PFSK-1 (cell line): ENCODE data around the gene PCSK6.
A peak's percentile ranks its signal among the peaks of the same experiment; 100 is the strongest.

ENCODE experiments used
- FOXP2 ChIP-seq: optimal IDR thresholded peaks from 2 replicates; pipeline ENCODE3; 2011; ENCODE audit warnings: borderline replicate concordance, control low read depth, inconsistent platforms; ENCODE audit not compliant: insufficient read depth; ENCODE audit errors: extremely low read length, extremely low read depth
- POLR2AphosphoS5 ChIP-seq: IDR thresholded peaks from 2 replicates; pipeline ENCODE4 v1.6.1; 2012; ENCODE audit warnings: low read depth, mild to moderate bottlenecking, control low read depth, low read length, moderate library complexity
- SIN3A ChIP-seq: IDR thresholded peaks from 2 replicates; pipeline ENCODE4 v1.6.1; 2012; ENCODE audit warnings: mild to moderate bottlenecking, low read length, moderate library complexity, borderline replicate concordance; ENCODE audit not compliant: insufficient read depth
- TAF1 ChIP-seq: IDR thresholded peaks from 2 replicates; pipeline ENCODE4 v1.6.1; 2012; ENCODE audit warnings: low read length, control low read depth, borderline replicate concordance; ENCODE audit not compliant: insufficient read depth
- TF ChIP-seq, protein P1 (sequence below), 2 experiments: IDR thresholded peaks; 2 replicates each; pipeline versions ENCODE4 v1.6.1 to v1.8.0; 2011 to 2012; ENCODE audit warnings: low read depth in 2 of 2, low read length in 2 of 2, control low read depth in 1 of 2, inconsistent platforms in 1 of 2, mild to moderate bottlenecking in 1 of 2, moderate library complexity in 1 of 2; ENCODE audit not compliant: insufficient read depth in 1 of 2

The PCSK6 gene

DNA sequence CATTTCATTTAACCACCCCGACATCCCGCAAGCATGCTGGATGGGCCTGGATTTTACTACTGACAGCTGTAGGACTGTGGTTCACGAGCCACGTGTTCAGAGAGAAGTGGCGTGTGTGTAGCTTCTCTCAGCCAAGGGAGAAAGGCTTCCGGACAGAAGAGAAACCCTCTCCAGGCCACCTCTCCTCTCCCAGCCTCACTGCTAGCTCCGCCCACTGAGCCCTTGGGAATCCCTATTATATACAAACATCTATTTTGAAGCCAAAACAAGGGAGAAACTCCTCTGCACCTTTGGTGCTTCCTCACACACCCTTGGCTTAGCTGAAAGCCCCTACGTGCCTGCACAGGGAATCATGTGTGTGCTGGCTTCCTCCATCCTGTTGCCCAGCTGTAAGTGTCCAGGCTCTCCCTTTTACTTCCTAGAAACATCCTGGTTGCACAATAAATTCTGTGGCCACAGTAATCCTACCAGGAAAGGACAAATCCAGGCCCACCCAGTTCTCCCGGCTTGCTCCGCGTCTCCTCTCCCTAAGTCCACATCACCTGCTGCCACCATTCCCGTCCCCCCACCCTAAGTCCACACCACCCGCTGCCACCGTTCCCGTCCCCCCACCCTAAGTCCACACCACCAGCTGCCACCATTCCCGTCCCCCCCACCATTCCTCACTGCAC, 30.5 kb downstream of the PCSK6 start:
- TF ChIP-seq FOXP2 = peak; percentile 74
- TF ChIP-seq, protein P1, sequence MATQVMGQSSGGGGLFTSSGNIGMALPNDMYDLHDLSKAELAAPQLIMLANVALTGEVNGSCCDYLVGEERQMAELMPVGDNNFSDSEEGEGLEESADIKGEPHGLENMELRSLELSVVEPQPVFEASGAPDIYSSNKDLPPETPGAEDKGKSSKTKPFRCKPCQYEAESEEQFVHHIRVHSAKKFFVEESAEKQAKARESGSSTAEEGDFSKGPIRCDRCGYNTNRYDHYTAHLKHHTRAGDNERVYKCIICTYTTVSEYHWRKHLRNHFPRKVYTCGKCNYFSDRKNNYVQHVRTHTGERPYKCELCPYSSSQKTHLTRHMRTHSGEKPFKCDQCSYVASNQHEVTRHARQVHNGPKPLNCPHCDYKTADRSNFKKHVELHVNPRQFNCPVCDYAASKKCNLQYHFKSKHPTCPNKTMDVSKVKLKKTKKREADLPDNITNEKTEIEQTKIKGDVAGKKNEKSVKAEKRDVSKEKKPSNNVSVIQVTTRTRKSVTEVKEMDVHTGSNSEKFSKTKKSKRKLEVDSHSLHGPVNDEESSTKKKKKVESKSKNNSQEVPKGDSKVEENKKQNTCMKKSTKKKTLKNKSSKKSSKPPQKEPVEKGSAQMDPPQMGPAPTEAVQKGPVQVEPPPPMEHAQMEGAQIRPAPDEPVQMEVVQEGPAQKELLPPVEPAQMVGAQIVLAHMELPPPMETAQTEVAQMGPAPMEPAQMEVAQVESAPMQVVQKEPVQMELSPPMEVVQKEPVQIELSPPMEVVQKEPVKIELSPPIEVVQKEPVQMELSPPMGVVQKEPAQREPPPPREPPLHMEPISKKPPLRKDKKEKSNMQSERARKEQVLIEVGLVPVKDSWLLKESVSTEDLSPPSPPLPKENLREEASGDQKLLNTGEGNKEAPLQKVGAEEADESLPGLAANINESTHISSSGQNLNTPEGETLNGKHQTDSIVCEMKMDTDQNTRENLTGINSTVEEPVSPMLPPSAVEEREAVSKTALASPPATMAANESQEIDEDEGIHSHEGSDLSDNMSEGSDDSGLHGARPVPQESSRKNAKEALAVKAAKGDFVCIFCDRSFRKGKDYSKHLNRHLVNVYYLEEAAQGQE (IDR thresholded peaks at IDR 0.05; ENCODE audit: insufficient read depth in 1 of 2, low read depth in 2 of 2, low read length in 2 of 2) = no peak

DNA sequence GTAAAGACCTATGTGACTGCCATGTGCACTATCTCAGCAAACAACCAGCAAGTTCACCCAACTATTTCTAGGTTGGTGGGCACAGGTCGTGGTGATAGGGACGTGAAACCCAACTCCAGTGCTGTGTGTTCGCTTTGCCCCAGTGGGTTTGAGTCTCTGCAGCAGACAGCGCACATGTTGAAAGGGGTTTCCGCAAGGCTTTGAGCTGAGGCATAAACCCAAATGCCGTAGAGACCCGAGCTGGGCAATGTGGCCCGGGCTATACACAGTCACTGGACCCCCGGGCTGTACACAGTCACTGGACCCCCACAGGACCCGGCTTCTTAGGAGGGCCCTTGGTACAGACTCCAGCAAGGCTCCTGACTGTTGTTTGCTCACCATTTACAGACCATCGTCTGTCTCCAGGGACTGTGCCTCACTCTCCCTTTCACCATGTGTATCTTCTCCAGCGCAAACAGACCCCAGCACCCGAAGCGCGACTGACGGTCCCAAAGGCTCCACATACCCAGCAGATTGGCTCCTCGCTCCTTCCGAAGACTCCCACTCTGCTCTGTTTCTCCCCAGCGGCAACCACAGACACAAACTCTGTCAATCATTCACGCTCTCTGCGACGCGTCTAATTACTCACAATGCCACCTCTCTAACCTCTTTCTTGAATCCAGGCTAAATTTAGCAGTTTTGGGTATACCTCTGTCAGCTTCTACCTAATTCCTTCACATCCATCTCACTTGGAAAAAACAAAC, 31.2 kb downstream of the PCSK6 start:
- TF ChIP-seq TAF1 = no peak
- TF ChIP-seq, protein P1 (IDR thresholded peaks at IDR 0.05; ENCODE audit: insufficient read depth in 1 of 2, low read depth in 2 of 2, low read length in 2 of 2) = no peak
- no peak for TF ChIP-seq POLR2AphosphoS5
- TF ChIP-seq SIN3A = no peak
- no peak for TF ChIP-seq FOXP2

DNA sequence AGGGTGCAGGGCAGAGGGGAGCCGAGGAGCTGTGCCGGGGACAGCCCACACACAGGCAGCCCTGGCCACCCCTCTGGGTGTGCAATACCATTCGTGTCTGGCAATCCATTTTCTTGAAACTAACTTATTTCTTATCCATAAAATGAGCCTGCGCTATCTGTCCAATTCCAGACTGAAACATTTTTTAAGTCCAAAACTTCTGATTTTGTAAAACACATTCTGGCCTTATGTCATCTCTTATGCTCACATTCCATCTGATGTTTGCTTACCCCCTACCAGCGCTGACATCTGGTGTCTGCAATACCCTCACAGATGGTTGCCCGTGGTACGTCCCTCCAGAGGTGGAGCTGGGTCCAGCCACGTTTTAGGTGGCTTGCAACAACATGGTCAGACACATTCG, 31.8 kb downstream of the PCSK6 start:
- TF ChIP-seq, protein P1 (IDR thresholded peaks at IDR 0.05; ENCODE audit: insufficient read depth in 1 of 2, low read depth in 2 of 2, low read length in 2 of 2) = no peak
- no peak for TF ChIP-seq FOXP2
- no peak for TF ChIP-seq SIN3A
- TF ChIP-seq POLR2AphosphoS5 = no peak
- TF ChIP-seq TAF1 = no peak

DNA sequence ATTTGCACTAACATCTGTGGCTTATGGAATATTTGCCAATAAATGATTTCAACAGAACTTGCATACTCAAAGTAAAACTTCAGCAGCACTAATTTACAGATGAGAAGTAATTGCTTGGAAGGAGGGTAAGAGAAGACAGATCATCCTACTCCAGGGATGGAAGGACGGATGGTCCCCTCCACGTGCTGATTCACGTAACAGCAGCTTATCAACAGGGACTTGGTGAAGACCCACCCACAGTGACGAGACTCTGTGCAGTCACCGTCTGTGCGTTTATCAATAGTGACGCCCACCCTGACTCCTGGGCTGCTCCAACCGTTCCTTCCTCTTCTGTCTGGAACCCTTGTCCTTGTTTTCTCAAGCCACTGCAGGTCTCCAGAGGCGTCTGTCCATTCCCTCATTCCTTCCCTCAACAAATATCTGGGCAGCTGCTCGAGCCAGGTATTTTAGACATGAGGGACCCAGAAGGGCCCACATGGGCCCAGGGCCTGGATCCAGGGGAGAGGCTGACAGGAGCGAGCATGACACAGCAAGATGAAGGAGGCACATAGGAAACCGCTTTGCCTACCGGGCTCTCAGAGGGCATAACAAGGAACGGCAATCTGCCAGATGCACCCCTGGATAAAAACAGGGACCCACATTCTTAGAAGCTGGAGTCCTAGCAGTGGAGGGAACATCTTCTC, 33.3 kb downstream of the PCSK6 start:
- no peak for TF ChIP-seq FOXP2
- TF ChIP-seq, protein P1 (IDR thresholded peaks at IDR 0.05; ENCODE audit: insufficient read depth in 1 of 2, low read depth in 2 of 2, low read length in 2 of 2) = no peak
- no peak for TF ChIP-seq SIN3A
- no peak for TF ChIP-seq POLR2AphosphoS5
- TF ChIP-seq TAF1 = no peak
